GM18526 (cell line): ENCODE data around the gene ITPRIP.

ENCODE experiments used
- POLR2A ChIP-seq: IDR thresholded peaks from 3 replicates; pipeline ENCODE4 v1.6.1; 2011; ENCODE audit not compliant: insufficient read length; ENCODE audit errors: extremely low read depth

Gene ITPRIP

DNA sequence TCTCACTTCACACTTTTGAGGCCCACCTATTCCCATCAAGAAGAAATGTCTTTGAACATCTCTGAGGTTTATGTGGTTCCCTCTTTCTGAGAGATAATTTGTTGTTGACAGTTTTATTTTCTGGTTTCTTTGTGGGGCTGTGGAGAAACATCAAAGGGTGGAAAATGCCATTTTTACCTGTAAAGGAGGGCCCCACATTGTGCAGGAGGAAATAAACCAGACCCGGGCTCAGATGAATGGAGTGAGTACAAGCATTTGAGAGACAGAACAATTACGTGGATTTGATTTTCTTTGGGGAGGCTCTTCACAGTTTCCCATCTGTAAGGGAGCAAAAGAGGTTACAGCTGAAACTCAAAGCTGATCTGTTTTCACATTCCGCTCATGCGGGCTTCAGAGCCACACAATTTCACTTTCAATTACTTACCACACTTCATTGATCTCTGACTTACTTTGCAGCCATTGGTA, 29.8 kb downstream of the ITPRIP start:
- TF ChIP-seq POLR2A: no peak

DNA sequence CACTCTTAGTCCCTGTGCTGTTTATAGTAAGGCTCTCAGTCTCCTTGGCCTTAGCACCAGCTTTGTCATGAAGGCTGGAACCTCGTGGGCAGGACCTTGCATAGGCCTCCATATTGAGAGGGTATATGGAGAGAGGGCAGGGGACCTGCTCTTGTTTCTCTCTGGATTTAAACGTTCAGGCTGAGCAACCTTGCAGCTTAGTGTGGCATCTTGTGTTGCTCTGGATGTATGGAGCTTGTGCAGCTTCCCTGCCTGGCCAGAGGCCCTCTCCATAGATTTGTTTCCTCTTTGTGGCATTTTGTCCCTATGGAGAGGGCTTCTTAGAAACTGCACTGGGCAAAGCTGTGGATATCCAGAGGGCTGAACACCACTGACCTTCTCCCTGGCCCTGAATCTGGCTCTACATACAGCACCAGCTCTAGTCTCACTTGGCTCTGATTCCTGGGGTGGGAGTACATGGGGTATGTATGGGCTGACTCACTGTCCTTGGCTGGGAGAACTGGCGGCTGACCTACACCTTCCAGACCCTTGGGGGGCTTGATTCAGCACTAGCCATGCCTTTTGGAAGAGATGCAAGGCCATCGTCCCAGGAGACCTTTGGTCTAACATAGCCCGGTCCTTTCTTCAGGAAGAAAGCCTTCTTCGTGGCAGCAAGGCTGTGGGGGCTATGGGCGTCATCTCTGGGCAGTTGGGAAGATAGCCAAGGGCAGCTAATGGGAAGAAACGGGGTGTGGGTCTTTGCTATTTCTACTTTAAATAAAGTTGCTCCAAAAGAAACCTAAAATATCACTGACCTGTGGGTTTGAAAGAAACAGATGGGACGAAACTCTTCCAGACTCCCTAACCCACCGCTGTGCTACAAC, 30.5 kb downstream of the ITPRIP start:
- TF ChIP-seq POLR2A: no peak

DNA sequence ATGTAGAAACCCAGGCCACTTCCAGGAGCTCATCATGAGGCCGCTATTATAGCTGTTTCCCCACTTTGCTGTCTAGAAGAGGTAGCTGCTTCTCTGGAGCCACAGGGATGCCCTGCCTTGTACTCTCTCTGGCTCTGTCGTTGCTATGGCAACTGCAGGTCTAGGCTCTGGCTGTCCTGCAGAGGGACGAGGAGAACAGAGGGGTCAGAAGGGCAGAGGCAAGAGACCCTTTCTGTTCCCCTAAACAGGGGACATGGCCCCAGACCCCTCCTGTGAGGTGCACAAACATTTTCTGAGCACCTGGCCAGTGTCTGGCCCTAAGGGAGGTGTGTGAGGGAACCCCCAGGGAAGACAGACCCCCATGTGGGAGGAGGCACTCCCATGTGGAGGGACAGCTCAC, 31.4 kb downstream of the ITPRIP start:
- TF ChIP-seq POLR2A: no peak

DNA sequence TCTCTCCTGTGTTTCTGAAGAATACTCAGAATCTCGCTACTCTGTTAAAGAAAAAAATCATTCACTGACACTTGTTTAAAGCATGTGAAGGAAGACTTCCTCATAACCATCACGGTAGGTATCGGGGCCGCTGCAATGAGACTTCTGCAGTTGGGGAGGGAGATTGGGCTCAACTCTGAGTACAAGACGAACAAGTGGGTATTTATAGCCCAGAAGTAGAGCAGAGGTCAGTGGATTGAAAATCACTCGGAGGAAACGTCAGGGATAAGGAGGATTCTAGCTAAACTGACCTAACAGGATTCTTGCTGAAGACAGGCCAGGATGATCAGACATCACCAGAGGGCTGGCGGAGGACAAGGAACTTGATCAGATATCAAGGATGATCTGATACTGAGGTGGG, 33.3 kb downstream of the ITPRIP start:
- TF ChIP-seq POLR2A: no peak

DNA sequence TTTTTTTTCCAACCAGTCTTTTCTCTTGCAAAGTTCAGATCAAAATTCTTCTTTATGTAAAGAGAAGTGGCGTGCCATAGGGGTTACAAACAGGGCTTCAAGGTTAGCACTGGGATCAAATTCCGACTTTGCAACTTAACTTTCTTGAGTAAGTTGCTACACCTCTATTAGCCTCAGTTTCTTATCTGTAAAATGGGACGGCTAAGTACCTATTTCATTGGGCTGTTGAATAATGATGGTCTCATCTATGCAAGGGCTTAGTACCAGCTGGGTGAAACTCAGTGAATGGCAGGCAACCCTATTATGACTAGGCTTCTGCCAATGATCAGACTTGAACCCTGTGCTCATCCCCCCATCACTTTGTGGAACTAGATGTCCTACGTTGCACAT, 33.9 kb downstream of the ITPRIP start:
- no peak for TF ChIP-seq POLR2A

DNA sequence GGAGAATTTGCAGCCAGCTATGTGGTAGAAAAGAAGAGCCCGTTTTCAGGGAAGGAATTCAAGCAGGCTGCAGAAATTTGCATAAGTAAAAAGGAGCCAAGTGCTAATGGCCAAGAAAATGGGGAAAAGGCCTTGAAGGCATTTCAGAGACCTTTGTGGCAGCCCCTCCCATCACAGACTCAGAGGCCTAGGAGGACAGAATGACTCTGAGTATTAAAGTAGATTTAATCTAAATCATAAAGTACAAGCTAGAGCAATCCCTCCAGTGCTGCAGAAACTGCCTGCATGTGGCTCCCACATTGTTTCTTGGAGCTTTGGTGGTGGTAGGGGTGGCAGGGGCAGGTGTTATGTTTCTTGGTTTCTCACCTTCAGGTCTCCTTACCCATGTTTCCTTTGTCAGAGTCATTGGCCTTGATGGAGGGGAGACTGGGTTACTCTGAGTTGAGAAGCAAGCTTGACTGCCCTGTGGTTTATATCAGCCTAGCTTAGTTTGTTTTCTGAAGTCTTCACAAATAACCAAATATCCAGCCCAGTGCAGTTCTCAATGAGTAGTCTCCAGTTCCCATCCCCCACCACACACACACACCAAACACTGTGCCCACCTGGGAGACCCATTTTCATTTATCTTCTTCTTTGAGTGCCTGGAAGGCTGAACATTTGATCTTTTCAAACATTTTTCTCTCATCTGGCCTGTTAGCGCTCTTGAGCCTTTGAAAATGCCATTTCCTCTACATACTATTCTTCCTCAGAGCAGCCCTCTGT, 34.5 kb downstream of the ITPRIP start:
- no peak for TF ChIP-seq POLR2A

DNA sequence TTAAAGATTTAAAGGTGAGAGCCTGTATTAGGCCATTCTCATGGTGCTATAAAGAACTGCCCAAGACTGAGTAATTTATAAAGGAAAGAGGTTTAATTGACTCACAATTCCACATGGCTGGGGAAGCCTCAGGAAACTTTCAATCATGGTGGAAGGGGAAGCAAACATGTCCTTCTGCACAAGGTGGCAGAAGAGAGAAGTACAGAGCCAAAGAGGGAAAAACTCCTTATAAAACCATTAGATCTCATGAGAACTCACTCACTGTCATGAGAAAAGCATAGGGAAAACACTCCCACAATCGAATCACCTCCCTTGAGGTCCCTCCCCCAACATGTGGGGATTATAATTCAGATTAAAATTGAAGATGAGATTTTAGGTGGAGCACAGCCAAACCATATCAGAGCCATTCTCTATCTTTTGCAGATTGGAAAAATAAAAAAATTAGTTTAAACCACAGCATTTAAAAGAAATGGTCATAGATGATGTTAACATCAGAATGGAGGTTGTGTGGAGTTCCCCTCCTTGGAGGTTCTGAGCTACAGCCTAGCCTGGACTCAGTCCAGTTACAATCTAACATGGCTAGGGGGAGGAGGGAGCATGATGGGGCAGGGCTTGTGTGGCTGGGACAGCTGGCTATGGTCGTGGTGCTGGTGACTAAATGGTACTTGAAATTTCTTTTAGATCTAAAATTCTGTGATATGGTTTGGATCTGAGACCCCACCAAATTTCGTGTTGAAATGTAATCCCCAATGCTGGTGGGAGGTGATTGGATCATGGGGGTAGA, 36.2 kb downstream of the ITPRIP start:
- no peak for TF ChIP-seq POLR2A

DNA sequence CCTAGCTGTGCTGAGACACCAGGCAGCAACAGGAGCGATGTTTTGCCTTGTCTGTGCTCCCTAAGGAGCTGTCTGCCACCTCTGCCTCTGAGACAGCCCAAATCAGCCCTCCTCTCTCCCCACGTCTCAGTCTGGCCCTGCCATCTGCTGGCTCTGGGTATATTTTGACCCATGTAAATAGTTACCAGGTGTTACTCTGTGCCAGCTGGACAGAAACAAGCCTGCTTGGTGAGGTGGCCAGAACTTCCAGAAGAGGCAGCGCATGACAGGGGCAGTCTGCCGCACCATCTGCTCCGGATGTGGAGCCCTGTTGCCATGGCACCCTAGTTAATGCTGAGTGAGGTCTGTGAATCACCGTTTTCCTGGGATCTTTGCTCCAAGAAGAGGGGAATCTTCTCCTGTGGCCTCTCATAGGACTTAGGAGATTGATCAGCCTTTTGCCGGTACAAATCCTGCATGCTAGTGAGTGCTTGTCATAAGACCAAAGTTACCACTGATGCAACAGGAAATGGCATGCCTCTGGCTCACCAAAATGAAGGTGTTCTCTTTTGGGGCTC, 37.5 kb downstream of the ITPRIP start:
- no peak for TF ChIP-seq POLR2A

DNA sequence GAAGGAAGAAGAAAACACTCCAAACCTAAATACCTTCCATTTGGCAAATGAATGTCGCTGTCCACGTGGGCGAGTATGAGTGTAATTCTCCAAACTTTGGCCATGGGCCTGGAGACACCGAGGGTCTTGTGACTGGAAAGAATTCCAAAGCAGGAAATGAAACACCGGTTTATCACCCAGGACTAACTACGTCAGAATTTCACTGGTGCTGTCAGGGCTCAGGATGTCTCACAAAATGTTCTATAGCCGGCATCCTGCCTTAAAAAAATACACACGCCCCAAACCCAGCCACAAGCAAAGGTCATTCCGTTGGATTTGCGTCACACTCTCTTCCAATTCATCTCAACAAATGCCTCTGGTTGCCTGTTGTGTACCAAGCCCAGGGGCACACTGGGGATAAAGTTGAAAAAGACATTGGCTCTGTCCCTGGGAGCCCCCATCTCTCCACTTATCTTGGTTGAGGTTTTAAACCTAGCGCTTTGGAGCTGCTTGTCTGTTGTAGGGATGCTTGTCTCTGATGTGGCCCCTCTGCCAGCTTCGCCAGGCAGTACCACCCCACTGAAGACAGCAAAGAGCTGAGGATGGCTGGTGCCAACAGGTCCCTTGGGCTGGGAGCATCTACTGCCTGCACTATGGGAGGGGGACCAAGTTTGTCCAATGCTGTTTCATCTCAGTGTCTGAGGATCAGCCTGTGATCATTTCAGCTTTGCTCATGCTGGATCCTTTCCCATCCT, 38.1 kb downstream of the ITPRIP start:
- TF ChIP-seq POLR2A: no peak

DNA sequence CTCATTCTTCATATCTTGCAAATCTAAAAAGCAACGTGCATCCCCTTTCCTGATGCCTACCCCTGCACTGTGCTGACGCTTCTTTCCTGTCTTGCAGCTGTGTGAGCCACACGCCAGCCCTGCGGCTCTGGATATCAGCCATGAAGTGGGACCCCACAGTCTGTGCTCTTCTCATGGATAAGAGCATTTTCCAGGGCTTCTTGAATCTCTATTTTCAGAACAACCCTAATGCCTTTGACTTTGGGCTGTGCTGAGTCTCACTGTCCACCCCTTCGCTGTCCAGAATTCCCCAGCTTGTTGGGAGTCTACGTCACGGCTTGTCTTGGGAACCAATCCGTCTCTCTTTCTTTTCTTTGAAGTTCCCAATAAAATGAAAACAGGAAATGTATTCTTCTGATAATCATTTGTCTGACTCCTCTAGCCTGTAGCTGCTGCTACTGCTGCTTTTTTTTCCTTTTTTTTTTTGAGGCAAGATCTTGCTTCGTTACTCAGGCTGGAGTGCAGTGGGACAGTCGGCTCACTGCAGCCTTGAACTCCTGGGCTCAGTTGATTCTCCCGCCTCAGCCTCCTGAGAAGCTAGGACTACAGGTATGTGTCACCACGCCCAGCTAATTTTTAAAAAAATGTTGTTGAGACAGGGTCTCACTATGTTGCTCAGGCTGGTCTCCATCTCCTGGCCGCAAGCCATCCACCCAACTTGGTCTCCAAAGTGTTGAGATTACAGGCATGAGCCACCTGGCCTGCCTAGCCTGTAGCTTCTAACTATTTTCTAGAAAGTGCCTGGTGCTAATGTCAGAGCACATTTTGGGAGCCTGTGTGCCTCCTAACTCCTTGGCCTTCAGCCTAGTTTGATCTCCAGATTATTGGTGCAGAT, 39.0 kb downstream of the ITPRIP start:
- no peak for TF ChIP-seq POLR2A

DNA sequence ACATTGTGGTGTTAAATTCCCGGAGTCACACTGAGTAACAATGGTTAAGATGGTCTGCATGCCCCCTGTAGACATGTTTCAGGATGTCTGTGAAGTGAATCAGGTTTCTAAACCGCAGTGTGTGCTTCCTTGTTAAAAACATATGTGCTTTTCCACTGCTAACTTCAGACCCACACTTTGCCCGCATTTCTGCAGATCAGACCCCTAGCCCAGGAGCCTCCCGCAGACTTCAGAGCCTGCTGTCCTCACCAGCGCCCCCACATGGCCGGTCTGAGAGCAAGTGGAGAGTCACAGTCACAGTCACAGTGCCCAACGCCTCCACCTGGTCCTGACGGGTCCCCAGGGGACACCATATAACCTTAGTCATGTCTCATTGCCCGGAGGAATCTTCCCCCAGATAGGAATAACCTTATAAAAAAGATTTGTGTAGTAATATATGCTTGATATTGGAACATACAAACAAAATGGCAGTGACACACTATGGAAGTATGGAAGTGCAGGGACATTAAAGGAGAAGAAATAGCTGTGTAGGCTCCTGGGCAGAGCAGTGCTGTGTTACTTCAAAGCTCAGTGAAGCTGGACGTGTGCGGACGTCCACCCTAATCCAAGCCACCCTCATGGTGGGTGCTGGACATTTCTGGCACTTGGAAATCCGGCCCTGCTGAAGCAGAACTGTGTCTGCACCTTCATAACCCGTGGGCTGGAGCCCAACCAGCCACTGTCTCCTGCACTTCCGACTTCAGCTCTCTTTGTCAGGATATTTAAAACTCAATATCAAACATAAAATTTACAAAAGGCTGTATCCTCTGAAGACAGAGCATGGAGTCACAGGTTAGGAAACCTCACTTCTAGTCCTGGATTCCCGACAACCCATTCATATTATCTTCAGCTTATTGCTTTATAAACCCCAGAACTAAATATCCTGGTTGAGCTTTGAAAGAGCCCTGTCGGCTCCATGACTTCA, 40.3 kb downstream of the ITPRIP start:
- TF ChIP-seq POLR2A: no peak

DNA sequence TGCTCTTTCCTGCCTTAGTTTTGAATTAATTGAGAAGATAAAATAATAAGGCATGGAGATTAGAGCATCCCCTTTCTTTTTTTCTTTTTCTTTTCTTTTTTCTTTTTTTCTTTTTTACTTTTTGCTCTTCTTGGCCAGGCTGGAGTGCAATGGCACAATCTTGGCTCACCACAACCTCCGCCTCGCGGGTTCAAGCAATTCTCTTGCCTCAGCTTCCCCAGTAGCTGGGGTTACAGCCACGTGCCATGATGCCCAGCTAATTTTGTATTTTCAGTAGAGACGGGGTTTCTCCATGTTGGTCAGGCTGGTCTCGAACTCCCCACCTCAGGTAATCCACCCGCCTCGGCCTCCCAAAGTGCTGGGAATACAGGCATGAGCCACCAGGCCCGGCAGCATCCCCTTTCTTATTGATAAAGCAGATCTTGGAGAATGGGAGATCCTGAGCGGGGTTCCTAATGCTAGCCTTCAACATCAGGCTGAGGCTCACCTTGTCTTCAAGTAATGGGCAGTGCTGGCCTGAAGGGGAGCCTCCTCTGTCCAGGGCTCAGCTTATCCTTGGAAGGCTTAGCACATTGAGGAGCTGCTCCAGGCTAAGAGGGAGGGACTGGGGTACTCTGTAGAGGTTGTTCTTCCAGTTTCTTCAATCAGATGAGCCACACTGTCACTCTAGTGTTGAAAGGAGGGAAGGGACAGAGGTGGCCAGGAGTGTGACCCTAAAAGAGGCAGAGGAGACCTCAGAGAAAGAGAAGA, 41.4 kb downstream of the ITPRIP start:
- TF ChIP-seq POLR2A: no peak
